GM18868 (cell line): ENCODE results near the gene RFX3.

Experiments
- ATAC-seq: cut with Tn5 transposase; IDR thresholded peaks from one replicate; pipeline ENCODE4 v1.9.1; 2021; ENCODE audit warnings: mild to moderate bottlenecking, moderate library complexity; ENCODE audit not compliant: unreplicated experiment

Gene RFX3

DNA sequence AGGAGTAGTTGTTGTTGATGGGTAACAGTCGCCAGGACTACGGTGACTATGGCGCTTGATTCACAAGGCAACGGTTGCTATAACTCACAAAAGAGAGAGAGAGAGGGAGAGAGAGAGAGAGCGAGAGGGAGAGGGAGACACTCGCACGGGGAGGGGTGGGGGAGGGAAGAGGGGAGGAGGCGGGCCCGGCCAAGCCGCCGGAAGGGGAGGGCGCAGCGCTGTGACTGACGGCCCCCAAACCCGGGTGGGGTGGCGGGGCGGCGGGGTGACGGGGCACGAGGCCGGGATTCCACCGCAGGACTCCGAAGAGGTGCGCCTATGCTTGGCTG lies at the start of gene RFX3:
RFX3 (minus strand) TSS at position 166 of the 329 bp plus-strand sequence. CDS start 130,413 bp downstream, outside the sequence.
- ATAC-seq = peak; percentile 55

DNA sequence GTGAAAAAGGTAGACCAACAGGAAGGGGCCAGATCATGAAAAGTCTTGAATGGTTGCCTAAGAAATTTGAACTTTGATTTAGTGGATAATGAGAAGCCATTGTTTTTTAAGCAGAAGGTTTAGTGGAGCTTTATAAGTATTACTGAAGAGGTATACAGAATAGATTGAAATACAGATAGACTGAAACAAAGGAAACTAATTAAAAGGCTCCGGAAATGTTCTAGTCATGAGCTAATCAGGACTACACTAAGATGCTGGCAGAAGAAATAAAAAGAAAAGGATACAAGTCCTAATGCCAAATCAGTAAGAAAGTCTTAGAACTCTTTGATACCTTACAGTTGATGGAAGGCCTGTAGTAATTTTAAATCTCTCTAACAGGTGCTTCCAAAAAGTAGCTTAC lies 45.7 kb upstream of the RFX3 start:
- no peak for ATAC-seq

DNA sequence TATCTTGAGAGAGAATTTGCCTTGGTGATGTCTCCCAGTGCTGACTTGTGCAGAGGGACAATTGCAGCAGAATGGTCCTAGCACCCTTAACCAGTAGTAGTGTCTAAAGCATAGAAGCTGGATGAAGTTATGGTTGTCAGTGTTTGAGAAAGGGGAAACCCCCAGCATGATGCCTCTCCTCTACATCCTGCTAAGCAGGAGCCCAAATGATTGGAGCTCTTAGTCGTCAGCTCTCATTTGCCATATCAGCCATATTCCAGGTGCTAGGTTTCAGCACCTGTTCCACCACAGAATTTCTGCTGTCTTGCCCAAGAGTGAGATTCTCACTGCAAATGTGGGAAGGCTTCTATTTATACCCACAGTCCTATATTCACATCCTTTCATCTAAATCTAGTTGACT lies 43.7 kb upstream of the RFX3 start:
- peak; percentile 49 for ATAC-seq

DNA sequence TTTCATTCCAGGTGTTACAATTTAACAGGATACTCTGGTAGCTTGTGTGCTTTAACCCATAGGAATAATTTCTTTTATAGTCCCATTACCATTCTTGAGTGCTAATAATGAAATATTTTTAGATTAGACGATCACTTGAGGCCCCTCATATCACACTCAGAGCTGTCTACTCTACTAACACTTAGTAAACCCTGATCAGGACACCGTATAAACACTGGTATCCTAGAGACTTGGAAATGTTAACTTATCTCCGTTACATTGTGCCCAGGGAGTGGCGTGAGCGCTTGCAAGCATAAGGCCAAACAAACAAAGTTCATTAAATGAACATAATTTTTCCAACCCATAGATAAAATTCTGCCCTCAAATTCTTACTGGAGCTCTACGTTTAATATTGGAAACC lies 42.2 kb upstream of the RFX3 start:
- no peak for ATAC-seq

DNA sequence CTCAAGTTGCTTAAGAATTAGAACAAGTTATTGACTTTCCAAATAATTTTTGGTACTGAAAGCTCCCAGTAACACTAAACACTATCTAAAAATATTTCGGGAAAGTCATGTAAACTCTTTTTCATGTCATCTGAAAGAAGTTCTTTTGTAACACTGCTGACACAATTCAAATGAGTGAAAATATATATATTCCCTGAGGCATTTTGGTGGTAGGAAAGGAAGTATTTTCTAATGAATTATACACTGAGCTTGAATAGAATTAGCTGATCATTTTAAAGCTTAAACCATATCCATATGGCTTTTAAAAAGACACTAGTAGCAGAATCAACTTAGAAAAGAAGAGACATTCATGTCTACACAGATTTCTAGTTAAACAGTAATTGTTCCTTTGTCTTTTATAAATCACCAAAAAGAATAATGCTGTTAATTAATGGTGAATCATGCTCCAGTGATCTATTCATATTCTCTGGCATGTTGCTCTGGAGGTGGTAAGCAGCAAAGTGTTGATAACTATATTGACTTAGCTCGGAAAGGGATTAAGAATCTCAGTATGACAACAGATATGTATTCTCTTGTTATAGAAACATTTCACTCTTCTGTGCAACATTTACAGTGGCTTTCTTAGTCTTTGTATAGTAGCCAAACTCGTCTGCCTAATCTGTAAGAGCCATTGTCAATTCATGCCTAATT lies 27.4 kb upstream of the RFX3 start:
- no peak for ATAC-seq

DNA sequence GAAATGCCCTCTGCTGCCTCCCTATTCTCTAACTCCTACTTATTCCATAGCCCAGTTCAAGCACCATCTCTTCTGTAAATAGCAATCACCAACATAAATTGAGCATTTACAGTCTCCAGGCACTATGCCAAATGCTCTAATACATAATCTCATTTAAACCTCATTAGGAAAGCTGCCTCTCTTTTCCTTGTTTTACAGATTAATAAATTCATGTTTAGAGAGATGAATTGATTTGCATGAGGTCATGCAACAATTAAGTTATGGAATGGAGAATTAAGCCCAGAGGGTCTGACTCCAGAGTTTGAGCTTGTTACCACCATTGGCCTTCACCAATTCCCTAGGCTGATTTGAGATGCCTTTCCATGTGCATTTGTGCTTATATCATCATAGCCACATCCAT lies 23.4 kb upstream of the RFX3 start:
- ATAC-seq = no peak

DNA sequence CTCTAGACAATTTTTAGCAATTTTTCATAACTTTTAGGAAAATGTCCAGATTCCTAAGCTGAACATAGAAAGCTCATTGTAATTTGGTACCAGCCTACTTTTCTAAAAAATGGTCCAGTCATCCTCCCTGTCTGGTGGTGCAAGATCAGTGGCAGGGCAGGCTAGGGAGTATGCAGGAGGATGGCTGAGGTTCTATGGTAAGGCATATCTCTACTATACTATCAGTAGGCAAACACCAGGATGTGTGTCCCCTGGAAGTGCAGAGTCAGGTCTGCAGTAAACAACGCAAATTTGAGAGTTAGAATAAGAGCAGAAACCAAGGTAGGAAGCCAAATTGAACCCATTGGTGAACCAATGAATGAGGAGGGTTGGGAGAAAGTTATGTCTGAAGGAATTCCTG lies 22.8 kb upstream of the RFX3 start:
- ATAC-seq = no peak

DNA sequence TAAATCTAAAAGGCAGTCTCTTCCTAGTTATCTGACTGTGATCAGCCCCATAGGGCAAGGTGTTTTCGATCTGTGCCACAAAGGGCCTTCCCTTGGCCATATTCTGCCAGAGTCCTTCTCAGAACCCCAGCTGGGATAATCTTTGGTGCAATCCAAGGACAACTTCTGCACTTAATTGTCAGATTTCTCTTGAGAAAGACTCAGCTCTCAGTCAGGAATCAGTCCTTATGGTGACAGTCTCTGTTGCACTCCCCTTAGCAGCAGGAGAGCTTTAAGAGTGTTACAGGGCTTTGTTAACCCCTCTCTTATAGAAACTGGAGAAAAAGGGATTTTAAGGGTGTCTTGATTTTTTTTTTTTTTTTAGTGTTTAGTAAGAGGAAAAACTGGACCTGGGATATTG lies 15.4 kb upstream of the RFX3 start:
- no peak for ATAC-seq

DNA sequence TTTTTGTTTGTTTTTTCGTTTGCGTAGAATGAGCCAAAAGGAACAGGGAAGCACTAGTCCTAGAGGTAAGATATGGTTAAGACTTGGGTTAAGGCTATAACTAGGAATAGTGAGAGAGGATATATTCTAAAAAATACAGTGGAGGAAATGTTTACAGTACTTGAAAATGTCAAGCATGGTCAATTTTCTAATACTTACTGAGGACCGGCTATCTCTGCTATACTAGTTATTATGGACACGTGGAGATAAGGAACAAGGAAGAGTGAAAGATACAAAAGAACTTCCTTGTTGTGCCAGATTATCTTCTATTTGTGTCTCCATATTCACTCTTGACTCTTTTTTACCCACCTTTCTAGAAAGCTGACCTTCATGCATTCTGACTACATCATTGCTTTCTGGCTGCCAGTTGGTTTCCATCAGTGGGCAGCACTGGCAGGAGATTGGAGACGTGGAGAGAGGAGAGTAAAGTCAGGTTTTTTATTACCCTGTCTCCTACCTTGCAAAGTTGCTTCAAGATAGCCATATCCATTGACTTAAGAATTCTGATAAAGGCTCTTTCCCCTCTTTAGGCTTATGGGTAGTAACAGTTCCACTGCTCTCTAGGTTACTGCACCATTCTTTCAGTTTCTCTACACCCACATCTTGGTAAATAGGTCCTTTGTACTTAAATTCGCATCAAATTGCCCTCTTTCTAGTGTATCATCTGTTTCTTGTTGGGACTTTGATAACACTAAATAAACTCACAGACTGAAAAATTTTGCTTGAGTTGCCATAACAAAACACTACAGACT lies 9.0 kb upstream of the RFX3 start:
- ATAC-seq = no peak

DNA sequence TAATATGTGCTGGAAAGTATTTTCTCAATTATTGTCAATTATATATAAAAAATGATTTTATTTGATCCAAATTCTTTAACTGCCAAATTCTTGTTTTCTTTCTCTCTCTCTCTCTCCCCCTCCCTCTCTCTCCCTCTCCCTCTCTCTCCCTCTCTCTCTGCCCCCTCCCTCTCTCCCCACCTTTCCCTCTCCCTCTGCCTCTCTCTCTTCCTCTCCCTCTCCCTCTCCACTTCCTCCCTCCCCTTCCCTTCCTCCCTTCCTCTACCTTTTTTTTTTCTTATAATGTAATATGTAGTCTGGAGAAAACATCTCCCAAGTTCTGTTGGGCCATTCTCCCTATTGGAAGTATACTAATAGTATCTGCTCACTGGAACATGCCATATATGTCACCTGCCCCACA lies 6.4 kb upstream of the RFX3 start:
- no peak for ATAC-seq

DNA sequence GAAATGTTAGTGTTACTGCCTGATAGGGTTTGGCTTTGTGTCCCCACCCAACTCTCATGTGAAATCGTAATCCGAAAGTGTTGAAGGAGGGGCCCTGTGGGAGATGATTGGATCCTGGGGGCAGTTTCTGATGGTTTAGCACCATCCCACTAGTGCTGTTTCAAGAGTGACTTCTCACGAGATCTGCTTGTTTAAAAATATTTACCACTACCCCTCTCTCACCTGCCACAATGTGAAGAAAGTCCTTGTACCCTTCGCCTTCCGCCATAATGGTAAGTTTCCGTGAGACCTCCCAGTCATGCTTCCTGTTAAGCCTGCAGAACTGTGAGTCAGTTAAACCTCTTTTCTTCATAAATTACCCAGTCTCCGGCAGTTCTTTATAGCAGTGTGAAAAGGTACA lies 2.6 kb upstream of the RFX3 start:
- peak; percentile 12 for ATAC-seq

DNA sequence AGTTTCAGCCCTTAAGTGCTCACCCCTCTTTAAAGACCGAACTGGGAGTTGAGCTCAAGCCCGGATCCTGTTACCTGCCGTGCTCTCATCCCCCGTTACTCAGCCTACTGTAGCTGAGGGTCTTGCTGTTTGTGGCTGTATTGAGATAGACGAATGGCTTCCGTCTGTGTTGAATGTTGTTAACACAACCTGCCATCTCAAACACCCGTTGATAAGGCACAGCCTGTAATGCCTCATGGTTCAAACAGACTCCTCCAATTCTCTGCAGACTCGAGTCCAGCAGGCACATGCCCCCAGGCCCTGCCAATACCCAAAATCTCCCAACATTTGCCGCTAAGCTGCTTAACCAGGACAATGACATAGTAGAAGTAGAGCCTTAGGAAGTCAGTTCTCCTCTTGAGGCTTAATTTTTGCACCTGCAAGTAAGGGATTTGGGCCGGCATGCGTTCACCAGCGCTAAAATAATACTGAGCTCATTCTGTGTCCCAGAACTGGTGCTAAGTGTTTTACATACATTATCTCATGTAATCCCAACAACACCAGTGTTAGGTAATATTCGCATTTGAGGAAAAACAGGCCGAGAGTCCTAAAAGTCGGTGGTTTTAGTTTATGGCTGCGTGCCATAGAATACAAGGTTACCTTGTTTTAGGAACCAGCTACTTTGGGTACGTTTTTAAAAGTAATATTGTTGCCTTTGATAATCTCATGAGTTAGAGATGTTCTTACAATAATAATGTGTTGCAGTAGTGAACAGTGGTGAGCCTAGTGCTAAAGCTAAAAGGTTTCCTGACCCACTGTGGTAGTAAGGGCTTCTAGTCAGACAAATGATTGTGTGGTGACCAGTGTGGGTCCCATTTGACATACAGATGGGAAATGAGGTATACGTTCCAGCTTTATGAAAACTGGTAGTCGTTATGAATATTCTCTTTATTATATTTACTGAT lies 1.5 kb upstream of the RFX3 start:
- peak; percentile 0 for ATAC-seq

DNA sequence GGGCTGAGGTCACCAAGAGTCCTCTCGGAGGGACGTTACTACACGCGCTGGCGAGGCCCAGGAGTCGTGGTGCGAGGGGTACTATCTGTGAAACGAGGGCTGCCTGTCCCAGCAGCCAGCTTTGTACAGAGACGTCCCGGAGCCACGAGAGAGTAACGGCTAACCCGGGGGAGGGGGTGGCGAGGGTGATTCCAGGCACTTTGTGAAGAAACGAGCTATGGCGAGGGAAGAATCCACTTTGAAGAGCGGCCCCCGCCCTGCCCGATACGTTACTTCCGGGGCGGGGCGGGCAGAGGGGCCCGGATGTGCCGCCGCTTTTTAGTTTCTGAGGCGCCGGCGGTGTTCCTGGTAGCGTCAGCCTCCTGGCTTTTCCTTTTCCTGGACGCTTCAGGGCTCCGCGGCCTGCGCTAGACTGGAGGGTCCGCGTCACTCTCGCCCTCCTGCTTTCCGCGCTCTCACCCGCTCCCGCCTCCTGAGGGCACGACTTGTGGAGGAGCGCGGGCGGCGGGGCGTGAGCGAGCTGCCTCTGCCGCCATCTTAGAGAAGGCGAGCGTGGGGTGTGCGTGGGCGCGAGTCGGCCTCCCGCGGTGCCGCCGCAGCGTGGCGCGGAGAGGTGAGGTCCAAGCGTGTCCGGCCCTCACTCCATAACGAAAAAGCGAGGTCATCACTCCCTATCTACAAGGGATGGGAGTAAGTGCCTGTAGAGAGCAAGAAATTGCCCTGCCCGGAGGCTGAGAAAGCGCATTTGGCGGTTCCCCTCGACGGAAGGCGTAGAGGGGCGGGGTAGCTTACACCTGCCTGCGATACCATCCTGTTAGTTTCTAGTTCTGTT lies 580 bp upstream of the RFX3 start:
- ATAC-seq = peak; percentile 63

GRCh38 chr9:3525096-3525835 lies 535 bp downstream of the RFX3 start:
- no peak for ATAC-seq

- no peak for ATAC-seq
Observed at GRCh38 chr9:3521966-3522365, 3.8 kb downstream of the RFX3 start.

DNA sequence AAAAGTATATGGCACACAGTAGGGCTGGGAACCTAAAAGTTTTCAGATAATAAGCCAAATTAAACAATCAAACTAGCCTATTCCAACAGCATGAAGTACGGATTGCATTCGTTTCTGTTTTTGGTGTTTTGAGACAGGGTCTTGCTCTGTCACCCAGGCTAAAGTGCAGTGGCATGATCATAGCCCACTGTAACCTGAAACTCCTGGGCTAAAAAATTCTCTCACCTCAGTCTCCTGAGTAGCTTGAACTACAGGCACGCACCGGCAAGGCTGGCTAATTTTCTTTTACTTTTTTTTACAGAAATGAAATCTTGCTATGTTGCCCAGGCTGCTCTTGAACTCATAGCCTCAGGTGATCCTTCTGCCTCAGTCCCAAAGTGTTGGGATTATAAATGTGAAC lies 5.2 kb downstream of the RFX3 start:
- no peak for ATAC-seq

DNA sequence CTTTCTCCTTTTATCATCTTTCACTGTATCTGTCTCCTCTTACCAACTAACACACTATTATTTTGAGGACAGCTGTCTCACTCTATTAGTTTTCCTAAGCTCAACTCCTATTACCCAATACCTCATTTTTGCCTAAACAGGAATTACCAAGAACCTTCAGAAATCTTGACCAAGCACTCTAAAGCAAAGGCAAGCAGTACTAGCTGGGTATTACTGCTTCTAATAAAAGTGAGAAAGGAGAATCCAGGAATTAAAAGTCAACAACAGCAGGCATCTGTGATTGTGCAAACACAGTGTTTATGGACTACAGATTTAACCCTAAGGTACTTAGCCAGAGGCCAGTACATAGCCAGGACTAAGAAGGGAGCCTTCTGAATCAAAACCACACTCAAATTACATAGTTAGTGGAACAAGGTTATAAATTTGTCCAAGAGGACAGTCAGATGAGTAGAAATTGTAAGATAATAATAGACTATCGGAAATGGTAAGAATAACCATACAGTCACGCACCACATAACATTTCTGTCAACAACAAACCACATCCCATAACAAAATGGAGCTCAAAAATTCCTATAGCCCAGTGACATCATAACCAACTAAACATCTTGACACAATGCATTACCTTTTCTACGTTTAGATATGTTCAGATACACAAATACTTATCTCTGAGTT lies 8.3 kb downstream of the RFX3 start:
- no peak for ATAC-seq

GRCh38 chr9:3516667-3517330 lies 9.0 kb downstream of the RFX3 start:
- ATAC-seq = no peak

DNA sequence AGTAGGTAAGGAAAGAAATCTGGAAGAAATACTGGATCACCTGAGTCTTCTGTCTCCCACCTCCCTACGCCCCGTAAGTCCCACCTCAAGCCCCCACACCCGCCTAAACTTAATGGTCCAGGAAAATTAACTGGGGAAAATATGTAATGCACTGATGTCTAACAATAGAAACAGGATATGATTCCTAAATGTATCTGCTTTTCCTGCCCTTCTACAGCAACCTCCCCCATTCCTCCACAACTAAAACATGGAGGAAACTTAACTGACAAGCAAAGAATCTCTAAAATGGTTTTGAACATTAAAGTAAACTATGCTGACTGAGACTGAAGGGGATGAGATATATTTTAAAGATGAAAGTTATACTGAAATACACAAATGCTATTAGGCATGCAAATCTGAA lies 10.4 kb downstream of the RFX3 start:
- ATAC-seq = no peak
